Measurements from ENCODE around the gene CCBE1. TPM values are rescaled to one million over a fixed set of nuclear protein-coding genes. Genes with fewer than 3 reads are reported as not detected.

CCBE1 gene
- total RNA-seq, 1 experiment from 2014 or later: 0.09 TPM

DNA sequence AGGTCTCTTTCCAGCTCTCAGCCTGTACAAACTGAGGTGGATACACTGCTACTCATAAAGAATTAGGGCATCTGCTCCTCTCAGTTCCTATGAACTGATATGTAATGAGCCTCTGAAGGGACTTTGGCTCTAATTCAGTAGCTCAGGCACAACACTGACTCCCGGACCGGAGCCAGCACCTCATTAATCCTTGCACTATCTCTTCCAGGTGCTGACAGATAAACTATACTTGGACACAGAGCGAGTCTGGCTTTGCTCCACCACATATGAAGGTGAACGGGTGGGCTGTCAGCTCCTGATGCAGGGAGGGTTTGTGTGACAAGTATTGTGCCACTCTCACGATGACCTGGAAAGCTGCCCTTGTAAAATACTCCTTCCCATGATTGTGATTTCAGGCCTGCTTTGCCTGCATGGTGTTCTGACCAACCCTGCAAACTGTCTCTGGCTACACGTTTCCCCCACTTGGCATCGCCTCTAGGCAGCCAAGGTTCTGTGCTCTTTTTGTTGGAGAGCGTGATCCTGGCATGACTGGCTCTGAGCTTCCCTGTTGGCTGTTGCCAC is 226.6 kb downstream of the CCBE1 start:
- ChIA-PET CTCF (no interaction called here), POLR2A (no interaction called here)
- Mint-ChIP-seq H3K27me3 (ENCODE audit: insufficient read depth, unreplicated experiment) (peaks cover 19% of the 10 kb centered on the region), H3K9me3 (ENCODE audit: unreplicated experiment) (no peaks in the 10 kb centered on the region), H3K36me3 (ENCODE audit: insufficient read depth, unreplicated experiment) (no peaks in the 10 kb centered on the region), H3K27ac (ENCODE audit: unreplicated experiment) (no peak overlapping the region), H3K4me1 (ENCODE audit: low read depth, unreplicated experiment) (no peaks in the 10 kb centered on the region), H3K4me3 (ENCODE audit: unreplicated experiment) (no peak overlapping the region)
- Histone ChIP-seq H3K36me3 (ENCODE audit: control insufficient read depth, insufficient read depth, low read length) (no peaks in the 10 kb centered on the region), H3K4me3 (ENCODE audit: low read depth, low read length) (no peak overlapping the region), H3K27me3 (replicated peaks; ENCODE audit: control insufficient read depth, insufficient read depth, low read length) (no peaks in the 10 kb centered on the region), H3K4me1 (no peaks in the 10 kb centered on the region), H3K9me3 (no peaks in the 10 kb centered on the region)
- DNase-seq: no peak
- no TSS peak for BruUV-seq (replicated peaks)
- intact Hi-C loops (cut with micrococcal nuclease; ENCODE audit: unreplicated experiment): no loop called here
- TF ChIP-seq, protein P1, sequence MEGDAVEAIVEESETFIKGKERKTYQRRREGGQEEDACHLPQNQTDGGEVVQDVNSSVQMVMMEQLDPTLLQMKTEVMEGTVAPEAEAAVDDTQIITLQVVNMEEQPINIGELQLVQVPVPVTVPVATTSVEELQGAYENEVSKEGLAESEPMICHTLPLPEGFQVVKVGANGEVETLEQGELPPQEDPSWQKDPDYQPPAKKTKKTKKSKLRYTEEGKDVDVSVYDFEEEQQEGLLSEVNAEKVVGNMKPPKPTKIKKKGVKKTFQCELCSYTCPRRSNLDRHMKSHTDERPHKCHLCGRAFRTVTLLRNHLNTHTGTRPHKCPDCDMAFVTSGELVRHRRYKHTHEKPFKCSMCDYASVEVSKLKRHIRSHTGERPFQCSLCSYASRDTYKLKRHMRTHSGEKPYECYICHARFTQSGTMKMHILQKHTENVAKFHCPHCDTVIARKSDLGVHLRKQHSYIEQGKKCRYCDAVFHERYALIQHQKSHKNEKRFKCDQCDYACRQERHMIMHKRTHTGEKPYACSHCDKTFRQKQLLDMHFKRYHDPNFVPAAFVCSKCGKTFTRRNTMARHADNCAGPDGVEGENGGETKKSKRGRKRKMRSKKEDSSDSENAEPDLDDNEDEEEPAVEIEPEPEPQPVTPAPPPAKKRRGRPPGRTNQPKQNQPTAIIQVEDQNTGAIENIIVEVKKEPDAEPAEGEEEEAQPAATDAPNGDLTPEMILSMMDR (IDR thresholded peaks at IDR 0.05; ENCODE audit: insufficient read depth in 1 of 2, low read depth in 1 of 2, low read length in 1 of 2, severe bottlenecking in 1 of 2, unreplicated experiment in 1 of 2): no peak

DNA sequence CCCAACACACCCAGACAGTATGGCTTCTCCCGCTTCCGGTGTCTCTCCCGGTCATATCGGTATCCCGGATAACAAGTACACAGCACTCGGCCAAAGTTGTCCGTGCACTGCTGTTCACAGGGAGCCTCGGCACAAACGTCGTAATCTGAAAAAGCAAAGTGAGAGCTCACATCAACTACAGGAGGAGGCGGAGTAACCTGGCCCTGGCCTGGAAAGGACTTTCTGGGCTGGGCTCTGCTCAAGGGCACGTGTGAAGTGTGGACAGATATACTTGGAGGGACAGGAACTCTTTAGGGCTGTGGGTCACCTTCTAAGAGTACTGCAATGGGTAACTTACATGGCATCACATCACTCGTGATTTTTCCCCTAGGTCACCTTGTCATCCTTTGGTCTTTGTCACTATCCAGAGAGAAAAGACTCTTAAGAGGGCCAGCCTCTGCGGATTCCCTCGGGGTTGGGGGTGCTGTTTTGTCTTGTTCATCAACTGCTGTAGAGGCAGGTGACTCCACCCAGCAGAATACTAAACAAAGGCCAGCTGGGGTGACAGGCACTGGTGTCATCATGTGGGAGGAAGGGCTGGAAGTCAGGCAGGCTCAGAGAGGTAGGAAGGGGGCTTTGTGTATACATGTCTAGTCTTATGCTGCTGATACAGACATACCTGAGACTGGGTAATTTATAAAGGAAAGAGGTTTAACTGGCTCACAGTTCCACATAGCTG is 227.6 kb downstream of the CCBE1 start:
- Mint-ChIP-seq H3K4me1 (ENCODE audit: low read depth, unreplicated experiment) (no peaks in the 10 kb centered on the region), H3K4me3 (ENCODE audit: unreplicated experiment) (no peak overlapping the region), H3K27me3 (ENCODE audit: insufficient read depth, unreplicated experiment) (peaks cover 12% of the 10 kb centered on the region), H3K27ac (ENCODE audit: unreplicated experiment) (no peak overlapping the region), H3K9me3 (ENCODE audit: unreplicated experiment) (no peaks in the 10 kb centered on the region), H3K36me3 (ENCODE audit: insufficient read depth, unreplicated experiment) (no peaks in the 10 kb centered on the region)
- H3K9me3 ChIP-seq: no peaks in the 10 kb centered on the region
- ChIA-PET POLR2A (no interaction called here), CTCF (no interaction called here)
- BruUV-seq (replicated peaks): no TSS peak
- no peaks in the 10 kb centered on the region for H3K36me3 ChIP-seq (ENCODE audit: control insufficient read depth, insufficient read depth, low read length)
- TF ChIP-seq, protein P1 (IDR thresholded peaks at IDR 0.05; ENCODE audit: insufficient read depth in 1 of 2, low read depth in 1 of 2, low read length in 1 of 2, severe bottlenecking in 1 of 2, unreplicated experiment in 1 of 2): no peak
- no peaks in the 10 kb centered on the region for H3K4me1 ChIP-seq
- DNase-seq: no peak
- H3K4me3 ChIP-seq (ENCODE audit: low read depth, low read length): no peak overlapping the region
- no peaks in the 10 kb centered on the region for H3K27me3 ChIP-seq (replicated peaks; ENCODE audit: control insufficient read depth, insufficient read depth, low read length)
- intact Hi-C loops (cut with micrococcal nuclease; ENCODE audit: unreplicated experiment): no loop called here

DNA sequence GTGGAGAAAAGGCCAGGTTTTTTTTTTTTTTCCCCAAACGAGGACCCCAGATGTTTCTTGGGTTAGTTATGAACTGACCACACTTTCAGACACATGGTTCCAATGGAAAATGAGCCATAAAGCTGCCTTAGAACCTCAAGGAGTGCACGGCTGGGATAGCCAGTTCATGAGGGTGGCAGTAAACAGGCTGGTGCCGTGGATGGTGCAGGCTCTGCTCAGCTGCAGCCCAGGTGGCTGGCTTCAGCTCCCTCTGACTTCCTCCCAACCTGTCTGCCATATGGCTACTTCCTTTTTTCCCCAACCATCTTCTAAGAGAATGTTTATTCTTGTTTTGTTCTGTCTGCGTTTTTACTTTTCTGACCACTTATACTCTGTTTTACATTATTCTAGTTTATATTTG is 228.4 kb downstream of the CCBE1 start:
- Histone ChIP-seq H3K27me3 (replicated peaks; ENCODE audit: control insufficient read depth, insufficient read depth, low read length) (no peaks in the 10 kb centered on the region), H3K9me3 (no peaks in the 10 kb centered on the region), H3K4me1 (no peaks in the 10 kb centered on the region), H3K4me3 (ENCODE audit: low read depth, low read length) (no peak overlapping the region), H3K36me3 (ENCODE audit: control insufficient read depth, insufficient read depth, low read length) (no peaks in the 10 kb centered on the region)
- intact Hi-C loops (cut with micrococcal nuclease; ENCODE audit: unreplicated experiment): no loop called here
- TF ChIP-seq, protein P1 (IDR thresholded peaks at IDR 0.05; ENCODE audit: insufficient read depth in 1 of 2, low read depth in 1 of 2, low read length in 1 of 2, severe bottlenecking in 1 of 2, unreplicated experiment in 1 of 2): no peak
- H3K9me3 Mint-ChIP-seq (ENCODE audit: unreplicated experiment): no peaks in the 10 kb centered on the region
- no peak overlapping the region for H3K27ac Mint-ChIP-seq (ENCODE audit: unreplicated experiment)
- no peaks in the 10 kb centered on the region for H3K4me1 Mint-ChIP-seq (ENCODE audit: low read depth, unreplicated experiment)
- ChIA-PET CTCF (no interaction called here), POLR2A (no interaction called here)
- H3K4me3 Mint-ChIP-seq (ENCODE audit: unreplicated experiment): no peak overlapping the region
- no peak for DNase-seq
- BruUV-seq (replicated peaks): no TSS peak
- no peaks in the 10 kb centered on the region for H3K36me3 Mint-ChIP-seq (ENCODE audit: insufficient read depth, unreplicated experiment)
- H3K27me3 Mint-ChIP-seq (ENCODE audit: insufficient read depth, unreplicated experiment): peaks cover 12% of the 10 kb centered on the region
